ENCODE results near the gene TCF15.

The TCF15 gene

GRCh38 chr20:641516-641875 is 31.4 kb upstream of the TCF15 start:
- no peak for DNase-seq

GRCh38 chr20:640674-641515 is 30.8 kb upstream of the TCF15 start:
- DNase-seq = no peak

- no peak for DNase-seq
These were observed 28.5 kb upstream of the TCF15 start for GRCh38 chr20:638579-638978.

- no peak for DNase-seq
These were observed 27.4 kb upstream of the TCF15 start for GRCh38 chr20:637559-637958.

GRCh38 chr20:635893-636338 is 25.8 kb upstream of the TCF15 start:
- DNase-seq = no peak

GRCh38 chr20:635028-635892 is 25.2 kb upstream of the TCF15 start:
- no peak for DNase-seq

- DNase-seq = no peak
These were observed 24.2 kb upstream of the TCF15 start for GRCh38 chr20:634148-634925.

- no peak for DNase-seq
These were observed 21.0 kb upstream of the TCF15 start for GRCh38 chr20:631101-631500.

- DNase-seq = no peak
These were observed 16.5 kb upstream of the TCF15 start for GRCh38 chr20:626579-626978.

GRCh38 chr20:625360-625932 is 15.3 kb upstream of the TCF15 start:
- DNase-seq = no peak

GRCh38 chr20:623704-624103 is 13.6 kb upstream of the TCF15 start:
- no peak for DNase-seq

- no peak for DNase-seq
These were observed 12.9 kb upstream of the TCF15 start for GRCh38 chr20:623021-623420.

GRCh38 chr20:622161-622560 is 12.1 kb upstream of the TCF15 start:
- DNase-seq = no peak

- DNase-seq = no peak
These were observed 11.1 kb upstream of the TCF15 start for GRCh38 chr20:621125-621756.

- DNase-seq = no peak
These were observed 10.1 kb upstream of the TCF15 start for GRCh38 chr20:620246-620645.

- no peak for DNase-seq
These were observed 8.9 kb upstream of the TCF15 start for GRCh38 chr20:618980-619379.

- no peak for DNase-seq
These were observed 8.0 kb upstream of the TCF15 start for GRCh38 chr20:617934-618690.

- DNase-seq = no peak
These were observed 5.4 kb upstream of the TCF15 start for GRCh38 chr20:615514-615913.

GRCh38 chr20:611843-612185 is 1.7 kb upstream of the TCF15 start:
- DNase-seq = no peak

- no peak for DNase-seq
These were observed 1.1 kb upstream of the TCF15 start for GRCh38 chr20:611047-611842.
